GM21526 (cell line): Measurements from ENCODE around the gene ERF.
A peak's percentile ranks its signal among the peaks of the same experiment; 100 is the strongest.

Experiments
- ATAC-seq: cut with Tn5 transposase; IDR thresholded peaks from one replicate; pipeline ENCODE4 v1.9.1; 2021; ENCODE audit warnings: moderate library complexity; ENCODE audit not compliant: unreplicated experiment, low FRiP score

Gene ERF

GRCh38 chr19:42219812-42220750 lies 34.8 kb downstream of the ERF start, which contains the start of gene ZNF526:
ZNF526 (plus strand) TSS chr19:42220312; CDS start chr19:42224404, 4,092 bp downstream.
- ATAC-seq = peak; percentile 69

DNA sequence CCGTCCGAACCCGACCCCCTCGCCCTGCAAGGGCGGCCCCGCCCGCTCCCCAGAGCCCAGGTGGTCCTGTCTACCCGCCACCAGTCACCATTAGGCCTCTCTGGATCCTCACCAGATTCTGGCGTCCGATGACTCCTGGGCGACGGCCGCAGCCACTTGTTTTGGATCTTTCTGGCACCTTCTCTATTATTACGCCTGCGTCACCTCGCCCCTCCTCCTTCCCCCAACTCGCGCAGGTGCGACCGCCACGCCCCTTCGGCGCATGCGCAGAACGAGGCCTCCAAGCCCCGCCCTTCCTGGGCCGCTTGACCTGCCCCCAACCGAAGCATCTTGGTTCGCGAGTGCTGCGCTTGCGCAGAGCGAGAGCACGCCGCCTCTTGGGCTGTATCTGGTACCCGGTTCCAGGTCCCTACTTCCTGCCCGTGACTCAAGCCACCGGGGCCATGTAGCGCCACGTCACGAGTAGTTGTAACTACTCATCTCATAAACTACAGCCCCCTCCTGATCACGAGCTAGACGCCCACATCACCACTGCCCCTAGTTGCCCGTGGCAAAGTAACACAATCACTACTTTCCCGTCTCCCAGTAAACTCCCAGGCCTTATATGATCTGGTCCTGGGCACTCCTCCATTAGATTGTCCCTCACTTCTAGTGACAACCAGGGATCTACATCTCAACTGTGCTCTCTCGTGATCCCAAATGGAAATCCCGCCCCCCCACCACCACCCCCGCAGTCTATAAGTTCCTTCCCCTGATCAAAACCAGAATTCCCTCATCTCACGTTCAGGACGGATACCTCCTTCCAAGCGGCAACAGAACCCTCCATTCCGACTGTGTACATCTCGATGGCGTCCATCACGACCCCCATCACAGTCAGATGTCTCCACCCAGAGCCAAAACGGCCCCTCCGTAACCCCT lies 37.1 kb downstream of the ERF start, which contains the start of gene DEDD2:
Gene DEDD2 (minus strand): TSS at position 158 of the 918 bp plus-strand sequence. CDS start 670 bp downstream, outside the sequence.
- ATAC-seq = peak; percentile 61

DNA sequence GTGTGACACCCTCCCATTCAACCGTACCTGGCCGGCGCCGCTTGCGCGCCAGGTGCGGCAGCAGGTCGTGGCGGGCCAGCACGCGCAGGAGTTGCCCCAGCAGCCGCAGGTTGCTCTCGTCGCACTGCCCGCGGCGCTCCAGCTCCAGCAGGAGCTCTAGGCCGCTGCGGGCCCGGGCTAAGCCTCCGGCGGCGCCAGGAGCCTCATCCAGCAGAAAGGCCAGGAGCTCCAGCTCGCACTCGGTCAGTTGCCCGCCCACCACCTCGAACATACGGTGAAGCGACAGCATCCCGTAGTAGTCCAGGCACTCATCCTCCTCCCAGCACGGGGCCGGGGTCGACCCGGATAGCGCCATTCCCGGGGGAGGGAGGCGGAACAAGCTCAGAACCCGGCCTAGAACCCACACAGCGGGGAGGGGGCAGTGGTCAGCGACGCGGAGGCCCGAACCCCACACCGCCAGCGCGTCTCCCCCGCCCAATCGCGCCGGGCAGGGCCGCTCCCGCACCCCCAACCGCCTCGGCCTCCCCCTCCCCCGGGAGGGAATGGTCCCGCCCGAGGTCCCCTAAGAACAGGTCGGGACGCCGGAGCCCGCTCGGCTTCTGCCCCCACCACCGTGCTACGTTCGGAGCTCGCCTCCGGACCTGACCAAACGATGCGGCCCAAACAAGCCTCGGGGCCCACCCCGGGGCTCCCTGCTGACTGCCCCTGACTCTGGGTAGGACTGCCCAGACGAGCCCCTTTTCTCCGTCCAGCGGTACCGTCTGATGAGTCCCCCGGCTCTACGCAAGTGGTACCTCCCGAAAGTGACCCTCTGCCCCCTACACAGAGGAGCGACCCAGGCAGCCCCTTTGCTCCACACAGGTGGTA lies 38.0 kb downstream of the ERF start:
- ATAC-seq = no peak

- no peak for ATAC-seq
Measured at GRCh38 chr19:42214810-42215485, 40.0 kb downstream of the ERF start.

- ATAC-seq = no peak
Measured at GRCh38 chr19:42212886-42213285, 42.0 kb downstream of the ERF start.

DNA sequence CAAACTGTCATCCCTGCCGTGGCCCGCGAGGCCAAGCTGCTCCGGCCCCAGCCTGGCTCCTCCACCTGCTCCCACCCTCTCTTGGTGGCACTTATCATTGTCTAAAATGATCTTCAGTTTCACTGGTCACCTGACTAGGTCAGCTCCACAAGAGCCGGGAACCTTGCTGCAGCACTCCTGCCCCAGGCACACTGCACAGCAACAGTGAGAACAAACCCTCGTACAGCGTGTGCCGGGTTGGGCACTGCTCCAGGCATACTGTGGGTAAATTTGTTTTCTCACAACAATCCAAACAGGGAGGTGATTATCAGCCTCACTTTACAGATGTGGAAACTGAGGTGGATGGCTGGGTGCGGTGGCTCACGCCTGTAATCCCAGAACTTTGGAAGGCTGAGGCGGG lies 46.3 kb downstream of the ERF start:
- no peak for ATAC-seq

- ATAC-seq = no peak
Measured at GRCh38 chr19:42207767-42208271, 47.1 kb downstream of the ERF start.

GRCh38 chr19:42206871-42207755 lies 47.8 kb downstream of the ERF start:
- no peak for ATAC-seq

DNA sequence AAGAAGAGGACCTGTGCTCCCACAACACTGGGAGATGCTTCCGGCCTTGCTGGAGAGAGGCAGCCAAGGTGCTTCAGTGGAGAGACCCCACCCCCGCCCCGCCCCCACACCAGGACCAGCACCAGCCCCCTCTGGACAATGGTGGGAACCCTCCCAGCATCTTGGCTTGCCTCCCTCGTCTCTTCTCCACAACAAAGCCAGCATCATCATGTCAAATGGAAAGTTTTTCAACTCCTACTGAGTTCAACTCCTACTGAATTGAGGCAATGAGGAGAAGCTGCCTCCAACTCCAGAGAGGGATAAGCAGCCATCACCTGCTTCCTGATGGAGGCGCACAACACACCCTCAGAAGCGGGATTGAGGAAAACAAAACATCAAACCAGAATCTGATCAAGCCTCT lies 50.3 kb downstream of the ERF start:
- no peak for ATAC-seq

- no peak for ATAC-seq
Measured at GRCh38 chr19:42203700-42204099, 51.2 kb downstream of the ERF start.

GRCh38 chr19:42202290-42202880 lies 52.5 kb downstream of the ERF start:
- no peak for ATAC-seq

DNA sequence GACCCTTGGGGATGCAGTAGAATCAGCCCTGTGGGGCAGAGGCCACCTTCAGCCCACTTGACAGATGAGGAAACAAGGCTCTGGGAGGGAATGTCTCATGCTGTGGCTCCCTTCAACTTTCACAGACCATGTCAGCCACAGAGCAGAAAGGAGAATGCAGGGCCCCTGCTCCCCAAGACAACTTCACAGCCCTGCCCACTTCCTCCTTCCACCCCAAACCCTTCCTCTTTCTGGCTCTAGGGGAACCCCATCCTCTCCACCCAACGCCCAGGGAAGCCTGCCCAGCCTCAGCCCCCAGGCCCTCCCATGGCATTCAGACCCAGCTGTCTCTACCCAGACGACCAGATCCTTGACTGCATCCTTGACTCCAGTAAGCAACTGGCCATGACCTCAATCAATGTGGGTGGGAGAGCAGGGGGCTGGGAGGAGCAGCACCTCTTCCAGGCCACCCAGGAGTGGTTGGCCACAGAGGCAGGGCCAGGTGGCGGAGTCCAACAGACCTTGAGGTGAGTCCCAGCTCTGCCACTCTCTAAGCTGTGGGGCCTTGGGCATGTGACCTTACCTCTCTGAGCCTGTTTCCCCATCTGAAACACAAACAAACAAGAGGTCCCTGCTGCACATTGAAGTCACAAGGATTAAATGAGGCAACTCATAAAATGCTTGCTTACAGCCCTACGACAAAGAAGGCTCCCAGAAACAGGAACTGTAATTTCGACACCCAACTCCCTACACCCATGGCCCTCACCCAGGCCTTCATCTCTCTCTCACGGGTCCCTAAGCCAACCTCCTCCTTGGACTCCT lies 53.2 kb downstream of the ERF start:
- ATAC-seq = no peak

- no peak for ATAC-seq
Measured at GRCh38 chr19:42200116-42200715, 54.7 kb downstream of the ERF start.

GRCh38 chr19:42199440-42200115 lies 55.4 kb downstream of the ERF start:
- ATAC-seq = no peak

- ATAC-seq = no peak
Measured at GRCh38 chr19:42198676-42199439, 56.1 kb downstream of the ERF start.
